GM12872 (cell line): ENCODE measurements around the gene RCOR2.

Source experiments
- CTCF ChIP-seq: IDR thresholded peaks from 3 replicates; pipeline ENCODE4 v1.5.1; 2011; ENCODE audit warnings: low read depth, mild to moderate bottlenecking, low read length, moderate library complexity; ENCODE audit not compliant: insufficient read depth

RCOR2 gene

GRCh38 chr11:63937713-63938478 is 20.9 kb upstream of the RCOR2 start:
- 0 out of 3 replicates have a peak, but pooled peaks have one; percentile 3 for TF ChIP-seq CTCF

GRCh38 chr11:63933459-63933858 is 16.5 kb upstream of the RCOR2 start:
- no peak for TF ChIP-seq CTCF

- no peak for TF ChIP-seq CTCF
These were observed 14.9 kb upstream of the RCOR2 start for GRCh38 chr11:63931876-63932275.

- TF ChIP-seq CTCF = no peak
These were observed 14.1 kb upstream of the RCOR2 start for GRCh38 chr11:63931045-63931444.

- TF ChIP-seq CTCF = no peak
These were observed 12.7 kb upstream of the RCOR2 start for GRCh38 chr11:63929616-63930015.

GRCh38 chr11:63923319-63923718 is 6.4 kb upstream of the RCOR2 start:
- TF ChIP-seq CTCF = no peak

GRCh38 chr11:63922673-63923192 is 5.8 kb upstream of the RCOR2 start:
- TF ChIP-seq CTCF = no peak
